H9 (cell line): ENCODE measurements around the gene CNNM1. TPM values are rescaled to one million over a fixed set of nuclear protein-coding genes. Genes with fewer than 3 reads are reported as not detected.

ENCODE experiments used
- DNase-seq: peaks from one replicate; pipeline ENCODE4 v3.0.0-alpha.2; 2017
- H2AFZ ChIP-seq: one replicate; pipeline ENCODE4 v1.6.1; 2013; ENCODE audit warnings: mild to moderate bottlenecking, low read length, control low read depth, moderate library complexity
- H2AK5ac ChIP-seq: 2 replicates; pipeline ENCODE4 v1.6.1; 2013; ENCODE audit warnings: low read length, control low read depth, mixed read lengths; ENCODE audit not compliant: insufficient read length
- H2BK120ac ChIP-seq: one replicate; pipeline ENCODE4 v1.6.1; 2013; ENCODE audit warnings: low read depth, mild to moderate bottlenecking, low read length, control low read depth, inconsistent platforms; ENCODE audit not compliant: poor library complexity, severe bottlenecking
- H2BK12ac ChIP-seq: 2 replicates; pipeline ENCODE4 v1.6.1; 2013; ENCODE audit warnings: low read length, control low read depth, mixed read lengths, low read depth; ENCODE audit not compliant: insufficient read length
- H2BK15ac ChIP-seq: 2 replicates; pipeline ENCODE4 v1.6.1; 2013; ENCODE audit warnings: low read depth, low read length, control low read depth
- H2BK20ac ChIP-seq: one replicate; pipeline ENCODE4 v1.6.1; 2013; ENCODE audit warnings: low read depth, mild to moderate bottlenecking, low read length, control low read depth, inconsistent platforms; ENCODE audit not compliant: poor library complexity, severe bottlenecking
- H2BK5ac ChIP-seq: 2 replicates; pipeline ENCODE4 v1.6.1; 2013; ENCODE audit warnings: low read length, control low read depth, mixed read lengths; ENCODE audit not compliant: insufficient read length
- H3K14ac ChIP-seq: 2 replicates; pipeline ENCODE4 v1.6.1; 2013; ENCODE audit warnings: low read length, control low read depth; ENCODE audit not compliant: insufficient read depth
- H3K18ac ChIP-seq: 2 replicates; pipeline ENCODE4 v1.6.1; 2013; ENCODE audit warnings: low read depth, mild to moderate bottlenecking, mixed read lengths, low read length, control low read depth; ENCODE audit not compliant: insufficient read length
- H3K23ac ChIP-seq: 2 replicates; pipeline ENCODE4 v1.6.1; 2013; ENCODE audit warnings: low read length, control low read depth, mixed read lengths, low read depth; ENCODE audit not compliant: insufficient read length
- H3K23me2 ChIP-seq: 2 replicates; pipeline ENCODE4 v1.6.1; 2013; ENCODE audit warnings: low read depth, mild to moderate bottlenecking, mixed read lengths, low read length, control low read depth; ENCODE audit not compliant: insufficient read length, poor library complexity, severe bottlenecking
- H3K27ac ChIP-seq: 2 replicates; pipeline ENCODE4 v1.5.1; 2013; ENCODE audit warnings: low read length, control low read depth, mixed read lengths, low read depth; ENCODE audit not compliant: insufficient read length
- H3K27me3 ChIP-seq: 2 replicates; pipeline ENCODE4 v1.6.1; 2013; ENCODE audit warnings: low read length, control low read depth, inconsistent platforms; ENCODE audit not compliant: insufficient read depth
- H3K4ac ChIP-seq: 2 replicates; pipeline ENCODE4 v1.6.1; 2013; ENCODE audit warnings: low read depth, mild to moderate bottlenecking, control low read depth, inconsistent platforms, low read length, moderate library complexity
- H3K4me1 ChIP-seq: 2 replicates; pipeline ENCODE4 v1.6.1; 2013; ENCODE audit warnings: low read length, control low read depth, inconsistent platforms; ENCODE audit not compliant: insufficient read depth
- H3K4me2 ChIP-seq: 2 replicates; pipeline ENCODE4 v1.6.1; 2013; ENCODE audit warnings: low read length, control low read depth, mixed read lengths; ENCODE audit not compliant: insufficient read length, insufficient read depth
- H3K56ac ChIP-seq: 2 replicates; pipeline ENCODE4 v1.6.1; 2013; ENCODE audit warnings: low read depth, mild to moderate bottlenecking, mixed read lengths, low read length, control low read depth; ENCODE audit not compliant: insufficient read length
- H3K79me1 ChIP-seq: 2 replicates; pipeline ENCODE4 v1.6.1; 2013; ENCODE audit warnings: low read depth, mild to moderate bottlenecking, moderate library complexity, low read length, control low read depth, inconsistent platforms; ENCODE audit not compliant: insufficient read depth, poor library complexity, severe bottlenecking
- H3K79me2 ChIP-seq: 2 replicates; pipeline ENCODE4 v1.6.1; 2013; ENCODE audit warnings: low read length, control low read depth, inconsistent platforms; ENCODE audit not compliant: insufficient read depth
- H3K9ac ChIP-seq: 2 replicates; pipeline ENCODE4 v1.6.1; 2013; ENCODE audit warnings: low read length, control low read depth, mixed read lengths; ENCODE audit not compliant: insufficient read length; ENCODE audit errors: extremely low read depth
- H3K9me3 ChIP-seq: one replicate; pipeline ENCODE4 v1.6.1; 2013; ENCODE audit warnings: low read depth, low read length, inconsistent platforms; ENCODE audit not compliant: control insufficient read depth
- H3T11ph ChIP-seq: one replicate; pipeline ENCODE4 v1.6.1; 2013; ENCODE audit warnings: mild to moderate bottlenecking, low read length, control low read depth, inconsistent platforms
- H4K20me1 ChIP-seq: one replicate; pipeline ENCODE4 v1.6.1; 2013; ENCODE audit not compliant: control insufficient read depth, insufficient read length, insufficient read depth
- H4K5ac ChIP-seq: 2 replicates; pipeline ENCODE4 v1.6.1; 2013; ENCODE audit warnings: low read depth, mild to moderate bottlenecking, mixed read lengths, low read length, control low read depth; ENCODE audit not compliant: insufficient read length
- H4K8ac ChIP-seq: replicated peaks from 2 replicates; pipeline ENCODE4 v1.6.1; 2013; ENCODE audit warnings: low read length, control low read depth, mixed read lengths, low read depth; ENCODE audit not compliant: insufficient read length
- H4K91ac ChIP-seq: 2 replicates; pipeline ENCODE4 v1.6.1; 2013; ENCODE audit warnings: low read depth, mild to moderate bottlenecking, moderate library complexity, mixed read lengths, low read length, control low read depth; ENCODE audit not compliant: insufficient read length
- H3K27ac Mint-ChIP-seq, 3 experiments: 2 replicates in 2 of 3; 3 replicates in 1 of 3; pipeline ENCODE4 v1.8.0; 2020 to 2021; ENCODE audit warnings: mixed read lengths in 3 of 3, mild to moderate bottlenecking in 1 of 3, moderate library complexity in 1 of 3
- H3K27me3 Mint-ChIP-seq: 2 replicates; pipeline ENCODE4 v1.8.0; 2021; ENCODE audit warnings: low read depth, mild to moderate bottlenecking, moderate library complexity, mixed read lengths
- H3K36me3 Mint-ChIP-seq, 3 experiments: 2 replicates in 2 of 3; 3 replicates in 1 of 3; pipeline ENCODE4 v1.8.0; 2020 to 2021; ENCODE audit warnings: low read depth in 3 of 3, mixed read lengths in 3 of 3; ENCODE audit not compliant: insufficient read depth in 1 of 3
- H3K4me1 Mint-ChIP-seq, 2 experiments: 2 replicates each; pipeline ENCODE4 v1.8.0; 2020; ENCODE audit warnings: mixed read lengths in 2 of 2
- H3K4me3 Mint-ChIP-seq, 2 experiments: 2 replicates in 1 of 2; 3 replicates in 1 of 2; pipeline ENCODE4 v1.8.0; 2020 to 2021; ENCODE audit warnings: mild to moderate bottlenecking in 2 of 2, mixed read lengths in 2 of 2, moderate library complexity in 1 of 2
- H3K9me3 Mint-ChIP-seq, 2 experiments: 2 replicates in 1 of 2; 3 replicates in 1 of 2; pipeline ENCODE4 v1.8.0; 2020; ENCODE audit warnings: mild to moderate bottlenecking in 2 of 2, mixed read lengths in 2 of 2, moderate library complexity in 1 of 2
- CTCF ChIP-seq: fragments of 200-600 bp; sonication (generic); conservative IDR thresholded peaks from 3 replicates; pipeline ENCODE4 v1.8.0; 2021; ENCODE audit warnings: antibody characterized with exemption, mild to moderate bottlenecking
- WGBS: extraction: QIAGEN DNeasy Blood & Tissue Kit; methylation state at CpG from one replicate; pipeline ENCODE4 v1.1.7; 2013; ENCODE audit warnings: missing lambda C conversion rate, low lambda C conversion rate, mixed read lengths; ENCODE audit not compliant: insufficient read length; ENCODE audit errors: extremely low coverage; 5-methylcytosine and 5-hydroxymethylcytosine counted together
- total RNA-seq: library from RNA; stranded (reverse); gene quantifications from 2 replicates; pipeline ENCODE4 v1.2.1, GENCODE V29; 2021

The CNNM1 gene
- total RNA-seq, 1 experiment from 2014 or later: 0.35 TPM

- Histone ChIP-seq H2AFZ (no peak overlapping the region), H3K9me3 (no peaks in the 10 kb centered on the region), H4K20me1 (no peaks in the 10 kb centered on the region), H4K91ac (no peak overlapping the region), H3K27me3 (no peaks in the 10 kb centered on the region), H4K5ac (no peak overlapping the region), H2BK20ac (no peak overlapping the region), H3K4me1 (no peaks in the 10 kb centered on the region; the same call in 1 of the 2 replicates), H3T11ph (no peak overlapping the region), H3K23ac (no peak overlapping the region), H2AK5ac (no peak overlapping the region), H3K4ac (no peak overlapping the region), H2BK5ac (no peak overlapping the region), H3K79me1 (peaks cover 10% of the 10 kb centered on the region), H4K8ac (no peak overlapping the region), H2BK12ac (no peak overlapping the region), H3K23me2 (peaks cover 8% of the 10 kb centered on the region), H2BK120ac (no peak overlapping the region), H3K56ac (no peak overlapping the region), H3K18ac (no peak overlapping the region), H3K79me2 (peaks cover 6% of the 10 kb centered on the region; the same call in 1 of the 2 replicates), H3K4me2 (no peak overlapping the region), H3K14ac (no peak overlapping the region), H3K9ac (no peak overlapping the region), H2BK15ac (no peak overlapping the region), H3K27ac (no peak overlapping the region)
- no CpG with 5 or more reads among the region's 4 CpGs for WGBS
- Mint-ChIP-seq H3K9me3 (no peaks in the 10 kb centered on the region), H3K27me3 (no peaks in the 10 kb centered on the region; the same call in none of the 2 replicates), H3K4me1 (peaks cover 14 to 29% of the 10 kb centered on the region in 2 experiments), H3K4me3 (no peak overlapping the region), H3K27ac (no peak overlapping the region; a peak in 1 of 7 replicates), H3K36me3 (peaks cover 0 to 16% (median 11%) of the 10 kb centered on the region in 3 experiments; a peak in 5 of 7 replicates)
- TF ChIP-seq CTCF: no peak
- no peak for DNase-seq
These were observed 98.5 kb downstream of the CNNM1 start for GRCh38 chr10:99427566-99428190.
